ENCODE results near the gene CLCN6.
A peak's percentile ranks its signal among the peaks of the same experiment; 100 is the strongest.

Gene CLCN6

GRCh38 chr1:11856698-11857097 lies 50.7 kb downstream of the CLCN6 start:
- DNase-seq = no peak

- no peak for DNase-seq
Observed at GRCh38 chr1:11857164-11857851, 51.3 kb downstream of the CLCN6 start.

- no peak for DNase-seq
Observed at GRCh38 chr1:11858158-11858557, 52.2 kb downstream of the CLCN6 start.

- no peak for DNase-seq
Observed at GRCh38 chr1:11858613-11858967, 52.6 kb downstream of the CLCN6 start, which contains the start of gene NPPB. NPPB (minus strand) TSS chr1:11858945; CDS start chr1:11858833, 112 bp downstream.

GRCh38 chr1:11858968-11859871 lies 53.2 kb downstream of the CLCN6 start:
- peak; percentile 70 for DNase-seq

GRCh38 chr1:11860083-11860482 lies 54.1 kb downstream of the CLCN6 start:
- no peak for DNase-seq

- DNase-seq = no peak
Observed at GRCh38 chr1:11860587-11860986, 54.6 kb downstream of the CLCN6 start.

- DNase-seq = no peak
Observed at GRCh38 chr1:11862890-11863289, 56.9 kb downstream of the CLCN6 start.

- no peak for DNase-seq
Observed at GRCh38 chr1:11868331-11868980, 62.5 kb downstream of the CLCN6 start.

- DNase-seq = no peak
Observed at GRCh38 chr1:11869104-11869503, 63.1 kb downstream of the CLCN6 start.

GRCh38 chr1:11869650-11870207 lies 63.7 kb downstream of the CLCN6 start:
- DNase-seq = no peak

GRCh38 chr1:11872545-11872944 lies 66.6 kb downstream of the CLCN6 start:
- DNase-seq = no peak

- DNase-seq = no peak
Observed at GRCh38 chr1:11873395-11874257, 67.6 kb downstream of the CLCN6 start.

- DNase-seq = no peak
Observed at GRCh38 chr1:11874258-11874562, 68.2 kb downstream of the CLCN6 start.

GRCh38 chr1:11874624-11875023 lies 68.6 kb downstream of the CLCN6 start:
- DNase-seq = no peak

- no peak for DNase-seq
Observed at GRCh38 chr1:11875094-11875493, 69.1 kb downstream of the CLCN6 start.

- no peak for DNase-seq
Observed at GRCh38 chr1:11877074-11877473, 71.1 kb downstream of the CLCN6 start.

- DNase-seq = no peak
Observed at GRCh38 chr1:11878081-11878890, 72.3 kb downstream of the CLCN6 start.

- no peak for DNase-seq
Observed at GRCh38 chr1:11878891-11879190, 72.8 kb downstream of the CLCN6 start.

- no peak for DNase-seq
Observed at GRCh38 chr1:11879311-11880180, 73.6 kb downstream of the CLCN6 start.

GRCh38 chr1:11880181-11880575 lies 74.2 kb downstream of the CLCN6 start:
- DNase-seq = no peak

Data from CD4-positive, alpha-beta T cell treated with Interleukin-17A for 4 hours (primary cell).